Skeletal muscle tissue (tissue), 4 donors: ENCODE data around the gene MT2A. TPM values are rescaled to one million over a fixed set of nuclear protein-coding genes. Genes with fewer than 3 reads are reported as not detected.

Experiments used
- H3K27ac ChIP-seq: one replicate; pipeline ENCODE4 v1.7.0; 2013; ENCODE audit warnings: mild to moderate bottlenecking, low read depth, low read length, inconsistent platforms
- H3K27me3 ChIP-seq, 3 donors: one replicate each; pipeline ENCODE4 v1.7.0; 2013; ENCODE audit warnings: low read length in 3 of 3; ENCODE audit not compliant: control insufficient read depth in 3 of 3, insufficient read depth in 3 of 3
- H3K36me3 ChIP-seq, 3 donors: one replicate each; pipeline ENCODE4 v1.7.0; 2013; ENCODE audit warnings: low read length in 3 of 3; ENCODE audit not compliant: control insufficient read depth in 3 of 3, insufficient read depth in 3 of 3
- H3K4me1 ChIP-seq, 3 donors: one replicate each; pipeline ENCODE4 v1.7.0; 2013; ENCODE audit warnings: low read length in 3 of 3, mild to moderate bottlenecking in 3 of 3; ENCODE audit not compliant: control insufficient read depth in 3 of 3, insufficient read depth in 3 of 3
- H3K4me3 ChIP-seq, 3 donors: one replicate each; pipeline ENCODE4 v1.7.0; 2013; ENCODE audit warnings: low read length in 3 of 3
- H3K9ac ChIP-seq, 3 donors: one replicate each; pipeline ENCODE4 v1.7.0; 2013; ENCODE audit warnings: low read length in 3 of 3, mild to moderate bottlenecking in 3 of 3, moderate library complexity in 2 of 3, low read depth in 1 of 3
- H3K9me3 ChIP-seq, 3 donors: one replicate each; pipeline ENCODE4 v1.7.0; 2013; ENCODE audit warnings: low read length in 3 of 3; ENCODE audit not compliant: control insufficient read depth in 3 of 3
- total RNA-seq: library from RNA; depleted of rRNA; stranded (reverse); fragments of >200 nt; gene quantifications from one replicate; pipeline ENCODE4 v1.2.3, GENCODE V29; 2014
- donor health status: Osteomylitis.

MT2A gene
- total RNA-seq, 1 donor from 2014 or later: 2.1 TPM

- H3K36me3 ChIP-seq: no peaks in the 10 kb centered on the region
- no peak overlapping the region for H3K9ac ChIP-seq
- peaks cover 18 to 41% (median 25%) of the 10 kb centered on the region in 3 donors for H3K27me3 ChIP-seq
- H3K9me3 ChIP-seq: no peaks in the 10 kb centered on the region
- H3K4me3 ChIP-seq: no peak overlapping the region
- peaks cover 19 to 27% (median 21%) of the 10 kb centered on the region in 3 donors for H3K4me1 ChIP-seq
- H3K27ac ChIP-seq: no peak overlapping the region
Measured at GRCh38 chr16:56635441-56635967, 27.1 kb downstream of the MT2A start.

- H3K36me3 ChIP-seq: no peaks in the 10 kb centered on the region
- H3K4me3 ChIP-seq: no peak overlapping the region
- H3K9me3 ChIP-seq: no peaks in the 10 kb centered on the region
- H3K27me3 ChIP-seq: peaks cover 18 to 42% (median 25%) of the 10 kb centered on the region in 3 donors
- H3K27ac ChIP-seq: no peak overlapping the region
- H3K9ac ChIP-seq: no peak overlapping the region
- H3K4me1 ChIP-seq: peaks cover 15 to 26% (median 21%) of the 10 kb centered on the region in 3 donors
Measured at GRCh38 chr16:56636616-56637413, 28.4 kb downstream of the MT2A start.

GRCh38 chr16:56637814-56638750 is 29.7 kb downstream of the MT2A start, which contains the start of gene MT1A:
Gene MT1A, plus strand, starts transcription at chr16:56638666. Its CDS starts 73 bp downstream, at chr16:56638739.
- Histone ChIP-seq H3K4me1 (peaks cover 16 to 18% (median 17%) of the 10 kb centered on the region in 3 donors), H3K9ac (peak within 1 kb of the TSS; percentile 64 to 81 (median 68)), H3K27ac (peak within 1 kb of the TSS; percentile 66), H3K36me3 (no peaks in the 10 kb centered on the region), H3K27me3 (peaks cover 18 to 38% (median 28%) of the 10 kb centered on the region in 3 donors), H3K9me3 (no peaks in the 10 kb centered on the region), H3K4me3 (peak within 1 kb of the TSS; percentile 66 to 77 (median 68))

- H3K9ac ChIP-seq: no peak overlapping the region
- no peak overlapping the region for H3K27ac ChIP-seq
- no peaks in the 10 kb centered on the region for H3K9me3 ChIP-seq
- H3K36me3 ChIP-seq: no peaks in the 10 kb centered on the region
- peaks cover 23 to 24% (median 24%) of the 10 kb centered on the region in 3 donors for H3K4me1 ChIP-seq
- peak overlapping the region in 2 of 3 donors; percentile 54 to 66 for H3K4me3 ChIP-seq
- H3K27me3 ChIP-seq: peaks cover 18 to 44% (median 33%) of the 10 kb centered on the region in 3 donors
Measured at GRCh38 chr16:56639045-56639444, 30.7 kb downstream of the MT2A start.

GRCh38 chr16:56640076-56640475 is 31.7 kb downstream of the MT2A start:
- Histone ChIP-seq H3K27me3 (peaks cover 16 to 49% (median 38%) of the 10 kb centered on the region in 3 donors), H3K9me3 (no peaks in the 10 kb centered on the region)

GRCh38 chr16:56641166-56641565 is 32.8 kb downstream of the MT2A start:
- Histone ChIP-seq H3K9ac (no peak overlapping the region), H3K27ac (no peak overlapping the region), H3K27me3 (peaks cover 13 to 43% (median 41%) of the 10 kb centered on the region in 3 donors), H3K4me3 (no peak overlapping the region), H3K4me1 (peaks cover 23 to 25% (median 23%) of the 10 kb centered on the region in 3 donors), H3K9me3 (no peaks in the 10 kb centered on the region), H3K36me3 (no peaks in the 10 kb centered on the region)

More at GRCh38 chr16:56640076-56640475, 31.7 kb downstream of the MT2A start:
- H3K36me3 ChIP-seq: no peaks in the 10 kb centered on the region
- no peak overlapping the region for H3K27ac ChIP-seq
- H3K4me3 ChIP-seq: no peak overlapping the region
- no peak overlapping the region for H3K9ac ChIP-seq
- H3K4me1 ChIP-seq: peaks cover 23 to 25% (median 24%) of the 10 kb centered on the region in 3 donors

GRCh38 chr16:56643080-56643778 is 34.8 kb downstream of the MT2A start:
- peak overlapping the region; percentile 32 for H3K27ac ChIP-seq
- no peaks in the 10 kb centered on the region for H3K9me3 ChIP-seq
- H3K4me1 ChIP-seq: peaks cover 16 to 21% (median 18%) of the 10 kb centered on the region in 3 donors
- H3K9ac ChIP-seq: peak overlapping the region in 1 of 3 donors; percentile 66
- H3K27me3 ChIP-seq: peaks cover 11 to 42% (median 35%) of the 10 kb centered on the region in 3 donors
- peak overlapping the region; percentile 29 to 64 (median 33) for H3K4me3 ChIP-seq
- H3K36me3 ChIP-seq: no peaks in the 10 kb centered on the region

GRCh38 chr16:56643833-56644232 is 35.4 kb downstream of the MT2A start:
- peak overlapping the region in 2 of 3 donors; percentile 24 to 64 for H3K4me3 ChIP-seq

GRCh38 chr16:56645311-56645710 is 36.9 kb downstream of the MT2A start:
- Histone ChIP-seq H3K9me3 (no peaks in the 10 kb centered on the region), H3K4me3 (no peak overlapping the region), H3K4me1 (peaks cover 9 to 10% (median 9%) of the 10 kb centered on the region in 3 donors), H3K27ac (no peak overlapping the region), H3K36me3 (no peaks in the 10 kb centered on the region), H3K9ac (no peak overlapping the region), H3K27me3 (peaks cover 22 to 37% (median 23%) of the 10 kb centered on the region in 3 donors)

More at GRCh38 chr16:56643833-56644232, 35.4 kb downstream of the MT2A start:
- Histone ChIP-seq H3K36me3 (no peaks in the 10 kb centered on the region), H3K9me3 (no peaks in the 10 kb centered on the region), H3K9ac (peak overlapping the region in 1 of 3 donors; percentile 66), H3K27me3 (peaks cover 17 to 43% (median 30%) of the 10 kb centered on the region in 3 donors), H3K4me1 (peaks cover 10 to 17% (median 12%) of the 10 kb centered on the region in 3 donors), H3K27ac (no peak overlapping the region)
